T47D (cell line): ENCODE data around the gene PDE10A.
"Not testable (repeated sequence)": the region's sequence is repeated elsewhere in the genome, so short reads cannot be mapped to it uniquely, and the experiment has no call there.

ENCODE experiments used
- DNase-seq, 2 experiments: peaks; one replicate each; pipeline versions ENCODE4 v3.0.0 to v3.0.0-alpha.2; 2011 to 2012; ENCODE audit warnings: low read depth in 1 of 2, low spot score in 1 of 2
- JUND ChIP-seq: IDR thresholded peaks from 2 replicates; pipeline ENCODE4 v1.6.1; 2012; ENCODE audit warnings: low read depth
- in situ Hi-C: cut with HindIII; loops from 2 replicates; pipeline ENCODE4 v1.10.0; 2016; ENCODE audit warnings: low sequenced_read_pairs, low pct_unique_long_range_greater_than_20kb

The PDE10A gene

GRCh38 chr6:165556116-165556843 lies 106.8 kb downstream of the PDE10A start:
- TF ChIP-seq JUND = no peak
- in situ Hi-C loops = no loop called here
- peak in 1 of 2 experiments; percentile 56 for DNase-seq

GRCh38 chr6:165554644-165555043 lies 108.4 kb downstream of the PDE10A start:
- in situ Hi-C loops = not testable (repeated sequence)

GRCh38 chr6:165552248-165552736 lies 110.7 kb downstream of the PDE10A start:
- no peak for DNase-seq
- in situ Hi-C loops = no loop called here
- TF ChIP-seq JUND = no peak

More at GRCh38 chr6:165554644-165555043, 108.4 kb downstream of the PDE10A start:
- not testable (repeated sequence) for DNase-seq

- DNase-seq = no peak
- in situ Hi-C loops = no loop called here
- no peak for TF ChIP-seq JUND
Measured at GRCh38 chr6:165551828-165552227, 111.2 kb downstream of the PDE10A start.

GRCh38 chr6:165548450-165548849 lies 114.6 kb downstream of the PDE10A start:
- TF ChIP-seq JUND = no peak
- in situ Hi-C loops = no loop called here

GRCh38 chr6:165545806-165546205 lies 117.2 kb downstream of the PDE10A start:
- DNase-seq = no peak
- in situ Hi-C loops = no loop called here
- TF ChIP-seq JUND = no peak

More at GRCh38 chr6:165548450-165548849, 114.6 kb downstream of the PDE10A start:
- no peak for DNase-seq

GRCh38 chr6:165543781-165544180 lies 119.3 kb downstream of the PDE10A start:
- no peak for DNase-seq
- in situ Hi-C loops = no loop called here
- TF ChIP-seq JUND = no peak

- DNase-seq = no peak
- no peak for TF ChIP-seq JUND
- in situ Hi-C loops = no loop called here
Measured at GRCh38 chr6:165536911-165537310, 126.1 kb downstream of the PDE10A start.

- no peak for DNase-seq
- TF ChIP-seq JUND = no peak
- in situ Hi-C loops = no loop called here
Measured at GRCh38 chr6:165519316-165519715, 143.7 kb downstream of the PDE10A start.

GRCh38 chr6:165515963-165516624 lies 146.9 kb downstream of the PDE10A start:
- TF ChIP-seq JUND = no peak
- no peak for DNase-seq
- in situ Hi-C loops = no loop called here

- no peak for TF ChIP-seq JUND
- in situ Hi-C loops = no loop called here
- DNase-seq = no peak
Measured at GRCh38 chr6:165514621-165515020, 148.4 kb downstream of the PDE10A start.

- TF ChIP-seq JUND = no peak
- no peak for DNase-seq
- in situ Hi-C loops = no loop called here
Measured at GRCh38 chr6:165511807-165512206, 151.2 kb downstream of the PDE10A start.

- no peak for DNase-seq
- in situ Hi-C loops = no loop called here
Measured at GRCh38 chr6:165508321-165508869, 154.6 kb downstream of the PDE10A start.

GRCh38 chr6:165506657-165507056 lies 156.4 kb downstream of the PDE10A start:
- in situ Hi-C loops = no loop called here
- DNase-seq = no peak
- TF ChIP-seq JUND = no peak

More at GRCh38 chr6:165508321-165508869, 154.6 kb downstream of the PDE10A start:
- no peak for TF ChIP-seq JUND

GRCh38 chr6:165500214-165500907 lies 162.7 kb downstream of the PDE10A start:
- DNase-seq, in situ Hi-C loops: not testable (repeated sequence)
